GM23248 (cell line): ENCODE measurements around the gene MBP. TPM values are rescaled to one million over a fixed set of nuclear protein-coding genes. Genes with fewer than 3 reads are reported as not detected.

Source experiments
- DNase-seq: peaks from one replicate; pipeline ENCODE4 v3.0.0-alpha.2; 2015
- H2AFZ ChIP-seq: fragments of 200-600 bp; sonication (generic); 2 replicates; pipeline ENCODE4 v1.6.1; 2016; ENCODE audit warnings: antibody characterized with exemption
- H3F3A ChIP-seq: fragments of 200-600 bp; sonication (generic); 2 replicates; pipeline ENCODE4 v1.6.1; 2016; ENCODE audit warnings: mild to moderate bottlenecking, antibody characterized with exemption, mixed run types; ENCODE audit not compliant: insufficient read depth
- H3K27ac ChIP-seq: fragments of 200-600 bp; sonication (generic); 2 replicates; pipeline ENCODE4 v1.5.1; 2016; ENCODE audit warnings: mild to moderate bottlenecking
- H3K27me3 ChIP-seq: fragments of 200-600 bp; sonication (generic); replicated peaks from 2 replicates; pipeline ENCODE4 v1.6.1; 2016; ENCODE audit warnings: mild to moderate bottlenecking; ENCODE audit not compliant: insufficient read depth
- H3K36me3 ChIP-seq: fragments of 200-600 bp; sonication (generic); 2 replicates; pipeline ENCODE4 v1.6.1; 2016; ENCODE audit warnings: low read depth, mild to moderate bottlenecking
- H3K4me1 ChIP-seq: fragments of 200-600 bp; sonication (generic); 2 replicates; pipeline ENCODE4 v1.6.1; 2016; ENCODE audit warnings: mild to moderate bottlenecking; ENCODE audit not compliant: insufficient read depth
- H3K4me2 ChIP-seq: fragments of 200-600 bp; sonication (generic); one replicate; pipeline ENCODE4 v1.6.1; 2016; ENCODE audit warnings: mild to moderate bottlenecking; ENCODE audit not compliant: unreplicated experiment
- H3K4me3 ChIP-seq: fragments of 200-600 bp; sonication (generic); 2 replicates; pipeline ENCODE4 v1.5.1; 2016; ENCODE audit warnings: mild to moderate bottlenecking
- H3K79me2 ChIP-seq: fragments of 200-600 bp; sonication (generic); 2 replicates; pipeline ENCODE4 v1.6.1; 2016; ENCODE audit warnings: mild to moderate bottlenecking; ENCODE audit not compliant: insufficient read depth
- H3K9ac ChIP-seq: fragments of 200-600 bp; sonication (generic); 2 replicates; pipeline ENCODE4 v1.6.1; 2016; ENCODE audit warnings: mild to moderate bottlenecking
- H3K9me2 ChIP-seq: fragments of 200-600 bp; sonication (generic); 2 replicates; pipeline ENCODE4 v1.6.1; 2016; ENCODE audit warnings: mixed run types, mild to moderate bottlenecking, moderate library complexity; ENCODE audit not compliant: insufficient read depth
- H3K9me3 ChIP-seq: fragments of 200-600 bp; sonication (generic); one replicate; pipeline ENCODE4 v1.6.1; 2017; ENCODE audit warnings: low read depth
- H4K20me1 ChIP-seq: fragments of 200-600 bp; sonication (generic); 2 replicates; pipeline ENCODE4 v1.6.0; 2016; ENCODE audit not compliant: insufficient read depth
- EZH2 ChIP-seq: fragments of 200-600 bp; sonication (generic); IDR thresholded peaks from 2 replicates; pipeline ENCODE4 v1.6.1; 2018; ENCODE audit warnings: antibody characterized with exemption, mild to moderate bottlenecking; ENCODE audit not compliant: insufficient read depth, poor library complexity, severe bottlenecking
- EZH2phosphoT487 ChIP-seq: fragments of 200-600 bp; sonication (generic); IDR thresholded peaks from 2 replicates; pipeline ENCODE4 v1.6.1; 2018; ENCODE audit warnings: antibody characterized with exemption, moderate library complexity, mild to moderate bottlenecking, low read depth; ENCODE audit not compliant: insufficient read depth
- WGBS, 2 experiments: methylation state at CpG; one replicate each; pipeline ENCODE4 v1.1.6; 2015 to 2017; ENCODE audit warnings: low lambda C conversion rate in 2 of 2, low coverage in 1 of 2; ENCODE audit errors: missing lambda C conversion rate in 2 of 2; 5-methylcytosine and 5-hydroxymethylcytosine counted together
- in situ Hi-C: fragments of 300-500 bp; cut with MboI; formaldehyde crosslinking; loops from 2 replicates; pipeline ENCODE4 v1.15.0; 2020
- polyA plus RNA-seq: library from polyadenylated mRNA; unstranded; fragments of >200 nt; fragmentation: Nextera tagmentation; extraction: Ambion mirVana; gene quantifications from 2 replicates; pipeline ENCODE4 v1.2.1, GENCODE V29; 2016
- total RNA-seq: library from RNA; depleted of rRNA; stranded (reverse); fragments of >200 nt; shearing (Covaris generic); gene quantifications from 2 replicates; pipeline ENCODE4 v1.2.3, GENCODE V29; 2014

The MBP gene
- total and polyA plus RNA-seq, 2 experiments from 2014 or later, result 2.2 to 2.9 TPM

DNA sequence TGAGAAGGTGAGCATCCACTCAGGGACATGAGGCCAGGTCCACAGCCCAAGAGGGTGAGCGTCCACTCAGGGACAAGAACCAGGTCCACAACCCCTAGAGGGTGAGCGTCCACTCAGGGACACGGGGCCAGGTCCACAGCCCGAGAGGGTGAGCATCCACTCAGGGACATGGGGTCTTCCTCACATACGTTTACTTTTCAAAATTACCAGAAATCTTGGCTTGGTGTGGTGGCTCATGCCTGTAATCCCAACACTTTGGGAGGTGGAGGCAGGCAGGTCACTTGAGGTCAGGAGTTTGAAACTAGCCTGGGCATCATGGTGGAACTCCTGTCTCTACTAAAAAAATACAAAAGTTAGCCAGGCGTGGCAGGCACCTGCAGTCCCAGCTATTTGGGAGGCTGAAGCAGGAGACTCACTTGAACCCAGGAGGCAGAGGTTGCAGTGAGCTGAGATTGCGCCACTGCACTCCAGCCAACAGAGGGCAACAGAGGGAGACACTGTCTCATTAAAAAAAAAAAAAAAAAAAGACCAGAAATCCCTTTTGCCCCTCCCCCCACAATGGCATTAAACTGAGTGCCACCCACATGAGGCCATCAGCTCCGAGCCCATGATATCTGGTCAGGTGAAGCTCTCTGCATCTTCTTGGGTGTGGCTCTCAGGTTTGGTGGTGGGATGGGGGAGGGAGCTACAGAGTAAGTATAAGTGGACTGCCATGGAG, 9.0 kb upstream of the MBP start:
- Histone ChIP-seq H3K36me3 (no peaks in the 10 kb centered on the region), H3K79me2 (no peaks in the 10 kb centered on the region), H3K9me3 (no peaks in the 10 kb centered on the region), H3K27me3 (no peaks in the 10 kb centered on the region), H3K27ac (no peak overlapping the region), H3K4me3 (no peak overlapping the region), H3K9me2 (no peaks in the 10 kb centered on the region), H3K9ac (no peak overlapping the region), H2AFZ (no peak overlapping the region), H3K4me2 (no peak overlapping the region), H3F3A (peaks cover 5% of the 10 kb centered on the region; the same call in 1 of the 2 replicates), H3K4me1 (no peaks in the 10 kb centered on the region), H4K20me1 (no peaks in the 10 kb centered on the region)
- DNase-seq, result no peak
- WGBS, 2 experiments, result 70 to 74% methylated on average over 8 of the region's 8 CpGs
- TF ChIP-seq EZH2phosphoT487 (no peak), EZH2 (no peak)
- in situ Hi-C loops, result no loop called here

DNA sequence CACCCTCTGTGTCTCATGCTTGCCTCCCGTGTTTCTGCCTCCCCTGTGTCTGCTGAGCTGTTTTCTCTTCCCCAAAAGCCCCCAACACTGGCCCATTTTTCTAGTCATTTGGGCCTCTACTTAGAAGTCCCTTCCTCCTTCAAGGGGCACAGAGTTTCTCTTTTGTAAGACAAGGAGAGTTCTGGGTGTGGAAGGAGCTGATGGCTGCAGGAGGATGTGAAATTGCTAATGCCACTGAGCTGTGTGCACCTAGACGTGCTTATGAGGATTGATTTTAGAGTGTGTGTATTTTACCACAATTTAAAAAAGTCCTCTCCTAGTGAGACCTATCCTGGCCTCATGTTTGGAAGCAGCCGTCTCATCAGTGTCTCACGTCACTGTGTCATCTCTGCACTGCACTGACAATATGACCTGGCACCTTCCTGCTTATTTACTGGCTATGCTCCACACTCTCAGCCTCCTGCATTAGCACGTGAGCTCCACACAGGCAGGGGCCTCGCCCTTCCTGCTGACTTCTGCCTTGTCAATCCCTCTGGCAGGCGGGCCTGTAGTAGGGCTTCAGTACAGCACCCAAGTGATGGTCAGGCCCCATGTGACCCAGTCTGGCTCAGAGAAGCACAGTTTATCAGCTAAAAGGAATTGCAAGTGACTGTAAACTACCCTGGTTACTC, 8.0 kb upstream of the MBP start:
- TF ChIP-seq EZH2, result no peak
- TF ChIP-seq EZH2phosphoT487, result no peak
- H3K4me1 ChIP-seq, result no peaks in the 10 kb centered on the region
- no peak overlapping the region for H3K4me3 ChIP-seq
- no peaks in the 10 kb centered on the region for H3K27me3 ChIP-seq
- no peak overlapping the region for H3K27ac ChIP-seq
- no peaks in the 10 kb centered on the region for H3K79me2 ChIP-seq
- in situ Hi-C loops, result no loop called here
- no peaks in the 10 kb centered on the region for H3K9me3 ChIP-seq
- 78 to 81% methylated on average over 7 of the region's 7 CpGs for WGBS, 2 experiments
- H3K9me2 ChIP-seq, result no peaks in the 10 kb centered on the region
- H4K20me1 ChIP-seq, result no peaks in the 10 kb centered on the region
- no peak overlapping the region for H3K4me2 ChIP-seq
- no peaks in the 10 kb centered on the region for H3K36me3 ChIP-seq
- H3F3A ChIP-seq, result peaks cover 5% of the 10 kb centered on the region; the same call in 1 of the 2 replicates
- H3K9ac ChIP-seq, result no peak overlapping the region
- DNase-seq, result no peak
- no peak overlapping the region for H2AFZ ChIP-seq

GRCh38 chr18:77140030-77140429, 7.4 kb upstream of the MBP start:
- H3K27me3 ChIP-seq, result no peaks in the 10 kb centered on the region
- in situ Hi-C loops, result no loop called here
- H4K20me1 ChIP-seq, result no peaks in the 10 kb centered on the region
- no peak for TF ChIP-seq EZH2phosphoT487
- no peak for TF ChIP-seq EZH2
- H3K36me3 ChIP-seq, result no peaks in the 10 kb centered on the region
- H3K79me2 ChIP-seq, result no peaks in the 10 kb centered on the region
- H3K9me3 ChIP-seq, result no peaks in the 10 kb centered on the region
- no peak overlapping the region for H3K4me3 ChIP-seq
- WGBS, 2 experiments, result 92 to 96% methylated on average over 5 of the region's 5 CpGs
- DNase-seq, result no peak
- H3K9me2 ChIP-seq, result no peaks in the 10 kb centered on the region
- no peak overlapping the region for H2AFZ ChIP-seq
- H3F3A ChIP-seq, result peaks cover 5% of the 10 kb centered on the region; the same call in 1 of the 2 replicates
- no peak overlapping the region for H3K27ac ChIP-seq
- H3K4me2 ChIP-seq, result no peak overlapping the region
- no peak overlapping the region for H3K9ac ChIP-seq
- H3K4me1 ChIP-seq, result no peaks in the 10 kb centered on the region

GRCh38 chr18:77139619-77140018, 7.0 kb upstream of the MBP start:
- Histone ChIP-seq H3K27me3 (no peaks in the 10 kb centered on the region), H3K9me2 (no peaks in the 10 kb centered on the region), H3K4me3 (no peak overlapping the region), H3K9ac (no peak overlapping the region), H3K27ac (no peak overlapping the region), H3K4me2 (no peak overlapping the region), H3F3A (peaks cover 8% of the 10 kb centered on the region; the same call in 1 of the 2 replicates), H3K79me2 (no peaks in the 10 kb centered on the region), H4K20me1 (no peaks in the 10 kb centered on the region), H3K4me1 (no peaks in the 10 kb centered on the region), H2AFZ (no peak overlapping the region), H3K36me3 (no peaks in the 10 kb centered on the region), H3K9me3 (no peaks in the 10 kb centered on the region)
- no peak for DNase-seq
- TF ChIP-seq EZH2, result no peak
- no peak for TF ChIP-seq EZH2phosphoT487
- WGBS, 2 experiments, result 92 to 93% methylated on average over 5 of the region's 5 CpGs
- in situ Hi-C loops, result no loop called here
